DOHH2 (cell line): ENCODE measurements around the gene FILIP1L.

ENCODE experiments used
- H3F3A ChIP-seq: fragments of 200-600 bp; sonication (generic), shearing (Covaris generic); 2 replicates; pipeline ENCODE4 v1.6.0; 2016; ENCODE audit warnings: antibody characterized with exemption, mild to moderate bottlenecking; ENCODE audit not compliant: control insufficient read depth, insufficient read depth
- H3K27ac ChIP-seq: fragments of 200-600 bp; sonication (generic); 2 replicates; pipeline ENCODE4 v1.5.1; 2014; ENCODE audit warnings: low read depth, mild to moderate bottlenecking, low read length, moderate library complexity
- H3K27me3 ChIP-seq: fragments of 200-600 bp; sonication (generic); 2 replicates; pipeline ENCODE4 v1.6.1; 2014; ENCODE audit warnings: mild to moderate bottlenecking, low read length, mixed read lengths; ENCODE audit not compliant: control insufficient read depth
- H3K36me3 ChIP-seq: fragments of 200-600 bp; sonication (generic); 2 replicates; pipeline ENCODE4 v1.6.1; 2014; ENCODE audit warnings: mild to moderate bottlenecking, low read length, moderate library complexity, mixed read lengths; ENCODE audit not compliant: control insufficient read depth
- H3K4me1 ChIP-seq: fragments of 200-600 bp; sonication (generic); 2 replicates; pipeline ENCODE4 v1.6.1; 2014; ENCODE audit warnings: mild to moderate bottlenecking, low read length, mixed read lengths; ENCODE audit not compliant: control insufficient read depth
- H3K4me2 ChIP-seq: fragments of 200-600 bp; sonication (generic); 2 replicates; pipeline ENCODE4 v1.6.0; 2014; ENCODE audit warnings: mild to moderate bottlenecking, low read length, moderate library complexity
- H3K4me3 ChIP-seq: fragments of 200-600 bp; sonication (generic); 2 replicates; pipeline ENCODE4 v1.5.1; 2014; ENCODE audit warnings: mild to moderate bottlenecking, low read length, mixed read lengths
- H3K79me2 ChIP-seq: fragments of 200-600 bp; sonication (generic); 2 replicates; pipeline ENCODE4 v1.6.1; 2014; ENCODE audit warnings: mild to moderate bottlenecking, low read length, mixed read lengths; ENCODE audit not compliant: control insufficient read depth
- H3K9me2 ChIP-seq: fragments of 200-600 bp; sonication (generic); replicated peaks from 2 replicates; pipeline ENCODE4 v1.6.1; 2014; ENCODE audit warnings: mild to moderate bottlenecking, low read length, mixed read lengths; ENCODE audit not compliant: control insufficient read depth
- H3K9me3 ChIP-seq: fragments of 200-600 bp; sonication (generic); 2 replicates; pipeline ENCODE4 v1.6.1; 2014; ENCODE audit warnings: antibody characterized with exemption, low read length, mixed read lengths; ENCODE audit not compliant: control insufficient read depth, insufficient read depth
- H4K20me1 ChIP-seq: fragments of 200-600 bp; sonication (generic); 2 replicates; pipeline ENCODE4 v1.6.0; 2014; ENCODE audit warnings: low read depth, mild to moderate bottlenecking, antibody characterized with exemption, low read length, moderate library complexity; ENCODE audit not compliant: control insufficient read depth, insufficient read depth
- EZH2phosphoT487 ChIP-seq: fragments of 200-600 bp; sonication (generic); IDR thresholded peaks from 2 replicates; pipeline ENCODE4 v1.6.1; 2017; ENCODE audit warnings: borderline replicate concordance, mild to moderate bottlenecking, antibody characterized with exemption, low read length, moderate library complexity, mixed read lengths
- TF ChIP-seq, protein P1 (sequence below): fragments of 200-600 bp; sonication (generic); IDR thresholded peaks from one replicate; pipeline ENCODE4 v1.5.1; 2014; ENCODE audit warnings: antibody characterized with exemption, mild to moderate bottlenecking, low read depth, low read length; ENCODE audit not compliant: poor library complexity, severe bottlenecking

Gene FILIP1L

DNA sequence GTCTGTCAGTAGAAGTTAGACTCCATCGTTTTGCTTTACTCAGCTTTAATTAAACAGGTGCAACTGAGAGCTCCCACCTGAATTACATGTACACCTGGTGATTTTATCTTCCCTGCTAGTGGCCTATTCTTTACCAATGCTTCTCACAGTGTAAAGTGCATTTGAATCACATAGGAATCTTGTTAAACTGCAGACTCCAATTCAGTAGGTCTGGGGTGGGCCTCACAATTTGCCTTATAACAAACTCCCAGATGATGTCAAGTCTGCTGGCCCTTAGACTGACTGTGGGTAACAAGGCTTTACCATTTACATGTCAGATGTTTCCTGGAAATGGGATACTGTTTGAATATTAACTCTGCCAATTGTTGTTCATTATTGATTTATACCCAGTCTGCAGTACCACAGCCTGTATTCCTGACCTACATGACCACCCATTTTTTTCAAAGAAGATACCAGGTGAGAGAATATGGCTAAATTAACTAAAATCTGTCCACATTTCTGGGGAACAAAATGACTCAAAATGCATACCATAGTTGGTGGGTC is 259.5 kb downstream of the FILIP1L start:
- Histone ChIP-seq H3K4me1 (no peaks in the 10 kb centered on the region), H3K27ac (no peak overlapping the region), H3K36me3 (no peaks in the 10 kb centered on the region), H4K20me1 (0 out of 2 replicates have a peak, but pooled peaks cover 5% of the 10 kb centered on the region), H3F3A (no peaks in the 10 kb centered on the region), H3K9me3 (no peaks in the 10 kb centered on the region), H3K9me2 (no peaks in the 10 kb centered on the region), H3K4me3 (no peak overlapping the region), H3K79me2 (peaks cover 50% of the 10 kb centered on the region), H3K4me2 (no peak overlapping the region), H3K27me3 (no peaks in the 10 kb centered on the region)
- no peak for TF ChIP-seq EZH2phosphoT487
- TF ChIP-seq, protein P1, sequence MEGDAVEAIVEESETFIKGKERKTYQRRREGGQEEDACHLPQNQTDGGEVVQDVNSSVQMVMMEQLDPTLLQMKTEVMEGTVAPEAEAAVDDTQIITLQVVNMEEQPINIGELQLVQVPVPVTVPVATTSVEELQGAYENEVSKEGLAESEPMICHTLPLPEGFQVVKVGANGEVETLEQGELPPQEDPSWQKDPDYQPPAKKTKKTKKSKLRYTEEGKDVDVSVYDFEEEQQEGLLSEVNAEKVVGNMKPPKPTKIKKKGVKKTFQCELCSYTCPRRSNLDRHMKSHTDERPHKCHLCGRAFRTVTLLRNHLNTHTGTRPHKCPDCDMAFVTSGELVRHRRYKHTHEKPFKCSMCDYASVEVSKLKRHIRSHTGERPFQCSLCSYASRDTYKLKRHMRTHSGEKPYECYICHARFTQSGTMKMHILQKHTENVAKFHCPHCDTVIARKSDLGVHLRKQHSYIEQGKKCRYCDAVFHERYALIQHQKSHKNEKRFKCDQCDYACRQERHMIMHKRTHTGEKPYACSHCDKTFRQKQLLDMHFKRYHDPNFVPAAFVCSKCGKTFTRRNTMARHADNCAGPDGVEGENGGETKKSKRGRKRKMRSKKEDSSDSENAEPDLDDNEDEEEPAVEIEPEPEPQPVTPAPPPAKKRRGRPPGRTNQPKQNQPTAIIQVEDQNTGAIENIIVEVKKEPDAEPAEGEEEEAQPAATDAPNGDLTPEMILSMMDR = no peak

DNA sequence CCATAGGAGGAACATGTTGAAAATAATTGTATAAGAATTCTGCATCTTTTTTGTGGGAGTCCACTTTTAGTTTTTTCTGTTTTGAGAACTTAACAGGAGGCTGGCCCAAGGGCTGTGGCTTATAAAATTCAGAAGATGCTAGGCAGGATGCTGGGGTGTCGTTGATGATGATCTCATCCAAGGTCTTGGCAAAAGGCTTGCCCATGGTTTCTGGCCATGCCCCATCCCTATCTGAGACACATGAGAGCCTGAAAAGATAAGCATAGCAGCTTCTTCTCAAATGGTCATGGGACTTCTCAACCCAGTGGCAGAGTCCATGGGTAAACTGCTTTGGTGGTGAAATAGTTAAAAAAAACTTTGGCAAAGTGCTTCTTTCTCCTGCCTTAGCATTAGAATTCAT is 261.4 kb downstream of the FILIP1L start:
- Histone ChIP-seq H3K27me3 (no peaks in the 10 kb centered on the region), H3F3A (no peaks in the 10 kb centered on the region), H3K9me3 (no peaks in the 10 kb centered on the region), H3K79me2 (peaks cover 68% of the 10 kb centered on the region), H3K4me3 (no peak overlapping the region), H3K27ac (no peak overlapping the region), H3K36me3 (no peaks in the 10 kb centered on the region), H3K9me2 (no peaks in the 10 kb centered on the region), H3K4me1 (no peaks in the 10 kb centered on the region), H3K4me2 (no peak overlapping the region), H4K20me1 (0 out of 2 replicates have a peak, but pooled peaks cover 5% of the 10 kb centered on the region)
- no peak for TF ChIP-seq EZH2phosphoT487
- TF ChIP-seq, protein P1 = no peak

DNA sequence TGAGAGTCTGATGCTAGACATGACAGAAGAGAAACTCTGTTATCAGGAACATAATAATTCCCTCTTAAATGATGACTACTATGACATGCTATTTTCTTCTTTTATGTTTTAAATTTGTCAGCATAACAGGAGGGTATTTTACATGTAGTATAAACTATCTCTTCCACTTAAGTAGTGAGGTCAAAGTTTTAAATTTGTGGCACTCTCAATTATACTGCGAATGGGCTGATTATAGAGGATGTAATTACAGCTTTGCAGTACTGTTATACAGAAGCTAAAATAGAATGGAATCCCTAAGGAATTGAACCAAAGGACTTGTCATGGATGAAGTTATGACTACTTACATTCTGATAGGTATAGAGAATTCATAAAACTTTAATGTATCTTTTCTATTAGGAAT is 262.3 kb downstream of the FILIP1L start:
- Histone ChIP-seq H3K4me3 (no peak overlapping the region), H4K20me1 (0 out of 2 replicates have a peak, but pooled peaks cover 5% of the 10 kb centered on the region), H3K27me3 (no peaks in the 10 kb centered on the region), H3K4me2 (no peak overlapping the region), H3F3A (no peaks in the 10 kb centered on the region), H3K9me3 (no peaks in the 10 kb centered on the region), H3K9me2 (no peaks in the 10 kb centered on the region), H3K79me2 (peaks cover 77% of the 10 kb centered on the region), H3K4me1 (no peaks in the 10 kb centered on the region), H3K36me3 (no peaks in the 10 kb centered on the region), H3K27ac (no peak overlapping the region)
- TF ChIP-seq, protein P1 = no peak
- no peak for TF ChIP-seq EZH2phosphoT487
